ENCODE measurements around the gene MYH14. TPM values are rescaled to one million over a fixed set of nuclear protein-coding genes. Genes with fewer than 3 reads are reported as not detected.

MYH14 gene
- total and polyA plus RNA-seq, 9 of the 15 experiments (the other 6 are each of a cell fraction or from before 2014, with no cell fraction given) = 0.04 to 0.86 (median 0.19) TPM; not detected in 2

GRCh38 chr19:50357178-50358100 lies 154.0 kb downstream of the MYH14 start (continued):
- TF ChIP-seq EWSR1 (IDR thresholded peaks at IDR 0.05; ENCODE audit: borderline replicate concordance, low read depth, partially characterized antibody) (no peak), FOXJ2 (tag; IDR thresholded peaks at IDR 0.05) (no peak), MAFG (tag; conservative IDR thresholded peaks at IDR 0.05) (0 out of 2 replicates have a peak, but pooled peaks have one; percentile 30), NR2C2 (CRISPR knock-in tag; IDR thresholded peaks at IDR 0.05) (peak; percentile 43; the same call in 1 of the 2 replicates), NR2C2 (tag; IDR thresholded peaks at IDR 0.05) (0 out of 2 replicates have a peak, but pooled peaks have one; percentile 7), ZNF699 (CRISPR knock-in tag; IDR thresholded peaks at IDR 0.05; ENCODE audit: insufficient replicate concordance) (no peak), NR0B1 (IDR thresholded peaks at IDR 0.05; ENCODE audit: partially characterized antibody) (no peak), NEUROD1 (IDR thresholded peaks at IDR 0.05; ENCODE audit: borderline replicate concordance, low read depth, low read length, partially characterized antibody) (peak; percentile 20), ZNF77 (CRISPR knock-in tag; IDR thresholded peaks at IDR 0.05) (no peak), PCBP2 (IDR thresholded peaks at IDR 0.05; ENCODE audit: low read depth, low read length, poor library complexity, severe bottlenecking) (no peak), GABPB1 (CRISPR knock-in tag; IDR thresholded peaks at IDR 0.05) (no peak), IFI16 (CRISPR knock-in tag; IDR thresholded peaks at IDR 0.05) (no peak), THRAP3 (IDR thresholded peaks at IDR 0.05; ENCODE audit: borderline replicate concordance) (no peak), ARID3A (IDR thresholded peaks at IDR 0.05; ENCODE audit: borderline replicate concordance, low read depth, low read length) (no peak), THAP12 (CRISPR knock-in tag; IDR thresholded peaks at IDR 0.05) (peak; percentile 28; the same call in 1 of the 2 replicates), RUNX1 (IDR thresholded peaks at IDR 0.05; ENCODE audit: low read depth) (no peak), JUN (IDR thresholded peaks at IDR 0.05; ENCODE audit: borderline replicate concordance, low read depth, low read length) (peak; percentile 78), JUN (CRISPR knock-in tag; IDR thresholded peaks at IDR 0.05; ENCODE audit: borderline replicate concordance) (no peak; the same call in 1 of the 2 replicates), RBM17 (IDR thresholded peaks at IDR 0.05; ENCODE audit: borderline replicate concordance, low read depth, low read length) (no peak), CEBPG (CRISPR knock-in tag; IDR thresholded peaks at IDR 0.05) (no peak), CEBPG (tag; conservative IDR thresholded peaks at IDR 0.05 in 1 of 2, IDR thresholded peaks at IDR 0.05 in 1 of 2) (peak; percentile 4 to 39; a peak in 3 of 4 replicates), STAT5B (CRISPR knock-in tag; IDR thresholded peaks at IDR 0.05) (no peak)

All from K562 (cell line).